Heart left ventricle (tissue), 16 donors: ENCODE results near the gene WDR17. TPM values are rescaled to one million over a fixed set of nuclear protein-coding genes. Genes with fewer than 3 reads are reported as not detected.
A peak's percentile ranks its signal among the peaks of the same experiment; 100 is the strongest.

Source experiments
- ATAC-seq, 4 donors: fragments of 200-7000 bp; cut with Tn5 transposase; one replicate each; pipeline ENCODE4 v1.9.1; 2020 to 2022; ENCODE audit warnings: moderate library complexity in 4 of 4, mild to moderate bottlenecking in 3 of 4, moderate number of reproducible peaks in 1 of 4
- DNase-seq, 5 donors: peaks; one replicate each; pipeline ENCODE4 v3.0.0-alpha.2; 2020
- H3K27ac ChIP-seq, 12 donors: fragments of 200-600 bp; sonication (generic) in 4 of 12; one replicate each; pipeline versions ENCODE4 v1.5.0 to v1.8.0; 2016 to 2022; ENCODE audit warnings: mild to moderate bottlenecking in 2 of 12
- H3K27me3 ChIP-seq, 9 donors: fragments of 200-600 bp; sonication (generic) in 2 of 9; one replicate each; pipeline versions ENCODE4 v1.5.1 to v1.8.0; 2016 to 2022; ENCODE audit warnings: mild to moderate bottlenecking in 3 of 9
- H3K36me3 ChIP-seq, 9 donors: fragments of 200-600 bp; sonication (generic) in 2 of 9; one replicate each; pipeline versions ENCODE4 v1.5.0 to v1.8.0; 2018 to 2022; ENCODE audit warnings: mild to moderate bottlenecking in 2 of 9
- H3K4me1 ChIP-seq, 12 donors: fragments of 200-600 bp; sonication (generic) in 4 of 12; one replicate each; pipeline versions ENCODE4 v1.5.0 to v1.8.0; 2016 to 2022; ENCODE audit warnings: mild to moderate bottlenecking in 3 of 12
- H3K4me3 ChIP-seq, 12 donors: fragments of 200-600 bp; sonication (generic) in 4 of 12; one replicate each; pipeline versions ENCODE4 v1.5.0 to v1.8.0; 2017 to 2022; ENCODE audit warnings: mild to moderate bottlenecking in 9 of 12, moderate library complexity in 4 of 12
- H3K9me3 ChIP-seq, 12 donors: fragments of 200-600 bp; sonication (generic) in 4 of 12; one replicate each; pipeline versions ENCODE4 v1.5.0 to v1.8.0; 2016 to 2022; ENCODE audit warnings: mild to moderate bottlenecking in 1 of 12
- CTCF ChIP-seq, 12 donors: fragments of 200-600 bp; sonication (generic) in 4 of 12; IDR thresholded peaks; one replicate each; pipeline versions ENCODE4 v1.5.0 to v1.8.0; 2018 to 2022; ENCODE audit warnings: antibody characterized with exemption in 12 of 12, mild to moderate bottlenecking in 5 of 12
- POLR2A ChIP-seq, 2 donors: fragments of 450-650 bp; IDR thresholded peaks; one replicate each; pipeline ENCODE4 v1.6.1; 2017; ENCODE audit warnings: antibody characterized with exemption in 2 of 2, mild to moderate bottlenecking in 2 of 2, moderate library complexity in 2 of 2
- WGBS, 4 donors: extraction: QIAGEN DNeasy Blood & Tissue Kit in 2 of 4; methylation state at CpG; one replicate each; pipeline versions ENCODE4 v1.1.5 to v1.1.7; 2013 to 2018; 5-methylcytosine and 5-hydroxymethylcytosine counted together
- intact Hi-C, 10 donors: fragments of 100-400 bp; cut with DNase I; formaldehyde crosslinking; loops; one replicate each; pipeline versions ENCODE4 v1.11.1 to v1.14.2; 2022
- polyA plus RNA-seq, 2 donors: library from polyadenylated mRNA; stranded (reverse); fragments of 200-250 nt; gene quantifications; one replicate each; pipeline ENCODE4 v1.2.3, GENCODE V29; 2013
- total RNA-seq, 9 donors: library from RNA; depleted of rRNA in 2 of 9; stranded (reverse); fragments of >200 nt in 2 of 9; fragmentation: NEBNext Ultra II Directional in 3 of 9; extraction: Animal tissue kit (Norgen Biotek cat#: 25700) in 3 of 9; gene quantifications; one replicate each; pipeline versions ENCODE4 v1.1.0 to v1.2.4, GENCODE V29; 2016 to 2023
- donor health status: ischemic (EF 13 %, LVEDD 7.1; RV severe dilation, severe dysfunction).
- donor health status: healthy with polysubstance abuse.
- donor health status: DM: no; HTN: yes; CAD: no.
- donor health status: DM: no; HTN: no; CAD: no.
- donor health status: ischemic (EF 25% LVEDD 6.9; RV normal size, moderate dysfunction).
- donor health status: ischemic (EF 25% LVEDD 5.7; RV mildly dilated, moderate dysfunction).
- donor health status: healthy.
- donor health status: DM: yes; HTN: yes; CAD: no.
- donor health status: ischemic (EF 35%, LVEDD 5.7; RV mildly dilated, moderate dysfunction).
- donor health status: nonischemic (EF 11% LVEDD 7.7; RV severe dilation, severe dysfunction).
- donor health status: DM: yes; HTN: yes; CAD: no.
- donor health status: PGD.
- donor health status: ischemic (EF 29% LVEDD 5.4; RV normal size, mild dysfunction).
- donor health status: nonischemic (EF 23%, LVEDD 6.1; RV moderate dilation, normal function).

Gene WDR17
- total and polyA plus RNA-seq, 11 donors, result 0.21 to 1.4 (median 0.58) TPM

- peaks cover 0 to 7% (median 0%) of the 10 kb centered on the region in 12 donors for H3K4me1 ChIP-seq
- peaks cover 0 to 3% (median 0%) of the 10 kb centered on the region in 9 donors for H3K27me3 ChIP-seq
- H3K27ac ChIP-seq, result peak overlapping the region in 1 of 12 donors; percentile 4
- H3K4me3 ChIP-seq, result no peak overlapping the region
- WGBS, 4 donors, result 44 to 70% (median 63%) methylated on average over 2 of the region's 2 CpGs
- no peak for TF ChIP-seq POLR2A (IDR thresholded peaks at IDR 0.05)
- TF ChIP-seq CTCF (IDR thresholded peaks at IDR 0.05), result no peak
- no peaks in the 10 kb centered on the region for H3K9me3 ChIP-seq
- H3K36me3 ChIP-seq, result no peaks in the 10 kb centered on the region
- DNase-seq (no peak), ATAC-seq (peak in 1 of 4 donors; percentile 22)
- intact Hi-C loops, result loop anchor here in 1 of 10 donors (5.0 kb wide), 1 partner anchor 130 kb away; the partner anchor contains the start of gene SPCS3
These were observed 122.0 kb downstream of the WDR17 start for GRCh38 chr4:176187624-176188023.

DNA sequence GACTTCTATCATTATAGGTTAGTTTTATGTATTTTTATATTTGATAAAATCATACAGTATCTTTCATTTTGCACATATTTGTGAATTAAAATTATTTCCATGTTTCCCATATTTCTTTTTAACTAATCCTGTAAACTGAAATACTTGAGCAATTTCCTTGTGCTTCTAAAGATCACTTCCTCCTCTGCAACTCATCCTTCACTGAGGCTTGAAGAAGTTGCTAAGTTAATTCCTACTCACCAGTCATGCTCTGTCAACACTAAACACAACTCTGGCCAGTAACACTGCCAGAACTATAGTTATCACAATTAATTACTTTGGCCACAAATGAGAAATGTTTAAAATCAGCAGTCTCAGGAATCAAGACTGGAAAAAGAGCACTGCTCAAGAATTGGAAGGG lies 123.0 kb downstream of the WDR17 start:
- TF ChIP-seq CTCF (IDR thresholded peaks at IDR 0.05), result no peak
- ATAC-seq (no peak), DNase-seq (no peak)
- Histone ChIP-seq H3K27ac (no peak overlapping the region), H3K4me1 (peaks cover 0 to 7% (median 0%) of the 10 kb centered on the region in 12 donors), H3K27me3 (peaks cover 0 to 9% (median 0%) of the 10 kb centered on the region in 9 donors), H3K4me3 (no peak overlapping the region), H3K36me3 (no peaks in the 10 kb centered on the region), H3K9me3 (no peaks in the 10 kb centered on the region)
- intact Hi-C loops, result loop anchor here in 1 of 10 donors (5.0 kb wide), 1 partner anchor 129 kb away; the partner anchor contains the start of gene SPCS3

- intact Hi-C loops, result loop anchor here in 4 of 10 donors (5.0 to 10.0 kb wide), 3 partner anchors 85 to 127 kb away; partner anchors contain the start of gene SPCS3 (in 2 of the 4)
- Histone ChIP-seq H3K27ac (no peak overlapping the region), H3K9me3 (no peaks in the 10 kb centered on the region), H3K4me3 (no peak overlapping the region), H3K36me3 (no peaks in the 10 kb centered on the region), H3K4me1 (peaks cover 0 to 7% (median 0%) of the 10 kb centered on the region in 12 donors), H3K27me3 (peaks cover 0 to 13% (median 0%) of the 10 kb centered on the region in 9 donors)
- ATAC-seq (no peak), DNase-seq (no peak)
- no peak for TF ChIP-seq POLR2A (IDR thresholded peaks at IDR 0.05)
- no peak for TF ChIP-seq CTCF (IDR thresholded peaks at IDR 0.05)
- WGBS, 4 donors, result 78 to 82% (median 79%) methylated on average over 11 of the region's 11 CpGs
These were observed 124.5 kb downstream of the WDR17 start for GRCh38 chr4:176189891-176190795.

DNA sequence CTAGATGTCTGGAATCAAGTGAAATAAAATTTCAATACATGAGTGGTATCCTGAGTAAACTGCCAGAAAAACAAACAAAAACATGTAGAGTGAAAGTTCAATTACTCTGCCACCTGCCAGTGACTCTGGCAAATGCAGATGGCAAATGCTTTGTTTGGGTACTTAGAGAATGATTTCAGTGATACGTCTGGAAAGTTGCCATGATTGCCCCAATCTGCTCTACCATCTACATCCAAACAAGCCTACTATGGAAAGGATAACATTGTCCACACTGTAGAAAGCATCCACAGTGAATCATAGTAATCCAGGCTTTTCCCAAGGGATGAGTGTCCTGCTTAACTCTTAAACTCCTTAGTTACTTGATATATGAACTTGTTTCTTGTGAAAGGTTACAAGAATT lies 126.3 kb downstream of the WDR17 start:
- peak overlapping the region in 1 of 12 donors; percentile 4 for H3K27ac ChIP-seq
- H3K27me3 ChIP-seq, result peaks cover 0 to 13% (median 0%) of the 10 kb centered on the region in 9 donors
- intact Hi-C loops, result loop anchor here in 4 of 10 donors (10.0 kb wide), 2 partner anchors 83 to 123 kb away; partner anchors contain the start of gene SPCS3 (in 1 of the 4)
- WGBS, 4 donors, result 30 to 45% (median 37%) methylated on average over 1 of the region's 1 CpG
- H3K9me3 ChIP-seq, result no peaks in the 10 kb centered on the region
- H3K36me3 ChIP-seq, result no peaks in the 10 kb centered on the region
- no peak for ATAC-seq
- TF ChIP-seq CTCF (IDR thresholded peaks at IDR 0.05) (no peak), POLR2A (IDR thresholded peaks at IDR 0.05) (no peak)
- DNase-seq, result no peak
- peaks cover 0 to 11% (median 2%) of the 10 kb centered on the region in 12 donors for H3K4me1 ChIP-seq
- no peak overlapping the region for H3K4me3 ChIP-seq
